CD4-positive, alpha-beta T cell treated with Interleukin-17A for 1 hour (primary cell): ENCODE data around the gene C4B.
"Not testable (repeated sequence)": the region's sequence is repeated elsewhere in the genome, so short reads cannot be mapped to it uniquely, and the experiment has no call there.

Source experiments
- DNase-seq: peaks from one replicate; pipeline ENCODE4 v3.0.0-alpha.2; 2020

Gene C4B

GRCh38 chr6:32014547-32014946 is at the start of gene C4B:
Gene C4B, plus strand, starts transcription at chr6:32014795. Its CDS starts 51 bp downstream, at chr6:32014846.
- not testable (repeated sequence) for DNase-seq

GRCh38 chr6:31965700-31966099 is 48.9 kb upstream of the C4B start:
- no peak for DNase-seq

- no peak for DNase-seq
Observed at GRCh38 chr6:31966506-31966905, 48.1 kb upstream of the C4B start.

DNA sequence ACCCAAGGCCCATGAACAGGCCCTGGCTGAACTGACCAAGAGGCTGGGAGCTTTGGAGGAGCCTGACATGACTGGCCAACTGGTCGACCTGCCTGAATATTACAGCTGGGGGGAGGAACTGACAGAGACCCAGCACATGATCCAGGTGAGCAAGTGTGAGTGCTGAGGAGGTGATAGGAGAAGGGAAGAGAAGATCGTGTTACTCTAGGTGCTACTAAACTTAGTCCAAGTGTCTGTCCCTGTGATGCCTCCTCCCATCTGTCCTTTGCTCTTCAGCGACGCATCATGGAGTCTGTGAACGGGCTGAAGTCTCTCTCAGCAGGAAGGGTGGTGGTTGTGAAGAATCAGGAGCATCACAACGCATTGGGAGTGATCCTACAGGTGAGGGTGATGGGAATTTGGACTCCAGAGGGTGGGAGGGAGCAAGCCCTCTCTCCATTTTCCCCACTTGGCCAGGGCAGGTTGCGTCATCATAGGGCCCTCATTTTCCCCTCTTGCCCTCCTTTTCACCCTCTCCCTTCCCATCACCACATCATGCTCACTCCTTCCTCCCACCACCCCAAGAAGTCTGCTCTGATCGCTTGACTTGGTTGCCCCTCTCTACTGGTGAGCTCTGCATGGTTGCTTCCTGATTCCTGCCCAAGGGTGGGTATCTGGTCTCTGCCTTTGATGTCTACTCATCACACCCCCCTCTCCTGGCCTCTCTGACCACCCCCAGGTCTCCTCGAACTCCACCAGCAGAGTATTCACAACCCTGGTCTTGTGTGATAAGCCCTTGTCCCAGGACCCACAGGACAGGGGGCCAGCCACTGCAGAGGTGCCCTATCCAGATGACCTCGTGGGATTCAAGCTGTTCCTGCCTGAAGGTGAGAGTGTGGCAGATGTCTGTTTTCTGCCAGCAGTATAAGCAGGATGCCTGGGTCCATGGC is 47.3 kb upstream of the C4B start:
- DNase-seq = no peak

GRCh38 chr6:31967926-31968320 is 46.7 kb upstream of the C4B start:
- DNase-seq = no peak

DNA sequence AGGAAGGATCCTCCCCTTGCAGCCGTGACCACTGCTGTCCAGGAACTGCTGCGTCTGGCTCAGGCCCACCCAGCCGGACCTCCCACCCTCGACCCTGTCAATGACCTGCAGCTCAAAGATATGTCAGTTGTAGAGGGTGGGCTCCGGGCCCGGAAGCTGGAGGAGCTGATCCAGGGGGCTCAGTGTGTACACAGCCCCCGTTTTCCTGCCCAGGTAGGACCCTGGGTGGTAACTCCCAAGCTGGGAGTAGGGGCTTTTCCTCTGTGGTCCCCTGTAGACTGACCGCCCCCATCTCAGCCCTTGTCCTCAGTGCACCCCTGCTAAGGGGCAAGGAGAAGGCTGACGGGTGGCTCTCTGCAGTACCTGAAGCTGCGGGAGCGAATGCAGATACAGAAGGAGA is 46.3 kb upstream of the C4B start:
- DNase-seq = no peak

GRCh38 chr6:31968791-31969711 is 45.5 kb upstream of the C4B start:
- DNase-seq = no peak

DNA sequence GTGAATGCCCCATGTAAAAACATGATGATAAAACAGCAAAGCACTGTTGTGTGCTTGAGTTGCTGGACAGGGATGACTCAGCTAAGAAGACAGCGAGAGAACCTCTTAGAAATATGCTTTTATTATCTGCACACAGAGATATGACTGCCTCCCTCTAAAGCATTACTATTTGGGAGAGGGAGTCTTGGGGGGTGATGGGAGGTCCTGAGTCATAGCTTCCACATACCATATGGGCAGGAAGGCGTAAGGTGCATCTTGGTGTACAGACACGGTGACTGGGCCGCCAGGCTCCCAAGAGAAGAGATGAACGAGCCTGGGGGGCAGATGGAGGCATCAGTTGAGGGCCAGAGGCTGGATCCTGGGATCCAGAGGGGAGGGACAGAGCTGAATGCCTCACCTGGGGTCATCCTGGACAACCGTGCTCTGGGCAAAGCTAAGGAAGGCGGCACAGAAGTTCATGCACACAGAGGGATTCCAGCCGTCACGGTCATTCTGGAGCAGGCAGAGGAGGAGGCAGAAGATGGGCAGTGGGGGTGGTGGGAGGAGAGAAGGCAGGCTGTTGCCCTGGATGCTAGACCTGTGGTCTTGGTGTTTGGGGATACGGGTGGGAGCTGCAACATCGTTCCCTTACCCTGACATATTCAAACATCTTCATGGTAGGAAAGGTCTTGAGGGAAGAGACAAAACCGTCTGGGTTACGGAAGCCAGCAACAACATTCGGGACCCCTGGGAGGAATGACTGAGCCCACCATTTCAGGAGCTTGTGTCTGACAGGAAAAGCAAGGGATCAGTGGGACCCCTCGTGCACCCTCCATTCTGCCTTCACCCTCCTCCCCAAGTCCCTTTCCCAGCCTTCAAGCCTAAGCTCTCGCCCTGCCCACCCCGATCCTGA is 44.6 kb upstream of the C4B start:
- DNase-seq = no peak

DNA sequence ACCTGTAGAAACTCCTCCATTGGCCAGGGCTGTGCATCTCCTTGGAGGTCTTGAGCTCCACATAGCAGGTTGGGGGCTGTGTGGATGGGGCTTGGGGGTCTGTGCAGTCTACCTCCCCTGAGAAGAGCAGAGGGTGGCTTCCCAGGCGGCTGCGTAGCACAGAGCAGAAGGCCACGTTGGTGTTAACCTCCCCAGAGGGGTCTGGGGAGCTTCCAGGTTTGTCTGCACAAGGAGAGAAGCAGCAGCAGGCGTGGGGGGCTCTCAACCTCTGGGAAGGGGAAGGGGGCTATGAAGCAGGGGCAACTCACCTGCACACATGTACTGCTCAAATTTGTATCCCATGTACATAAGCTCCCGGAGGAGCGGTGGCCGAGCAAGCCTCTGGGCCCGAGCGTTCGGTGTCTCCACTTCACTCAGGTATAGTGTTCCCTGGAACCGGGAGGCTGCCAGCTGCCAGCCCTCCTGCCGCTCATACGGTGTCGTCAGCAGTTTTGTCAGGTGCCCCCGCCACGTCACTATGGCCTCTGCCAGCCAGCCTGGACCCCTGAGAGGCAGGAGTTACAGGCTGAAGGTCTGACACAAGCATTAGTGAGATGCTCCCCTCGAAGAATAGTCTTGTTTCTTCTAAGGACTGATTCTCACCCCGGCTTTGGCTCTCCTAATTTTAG is 43.9 kb upstream of the C4B start:
- DNase-seq = no peak

GRCh38 chr6:31971279-31971992 is 43.2 kb upstream of the C4B start:
- no peak for DNase-seq

- peak; percentile 99 for DNase-seq
Observed at GRCh38 chr6:31971993-31972708, 42.4 kb upstream of the C4B start, which contains the start of gene DXO. Gene DXO, minus strand, starts transcription at chr6:31972138. Its CDS starts 463 bp downstream, at chr6:31971675.

GRCh38 chr6:31972709-31973350 is 41.8 kb upstream of the C4B start:
- peak; percentile 28 for DNase-seq

DNA sequence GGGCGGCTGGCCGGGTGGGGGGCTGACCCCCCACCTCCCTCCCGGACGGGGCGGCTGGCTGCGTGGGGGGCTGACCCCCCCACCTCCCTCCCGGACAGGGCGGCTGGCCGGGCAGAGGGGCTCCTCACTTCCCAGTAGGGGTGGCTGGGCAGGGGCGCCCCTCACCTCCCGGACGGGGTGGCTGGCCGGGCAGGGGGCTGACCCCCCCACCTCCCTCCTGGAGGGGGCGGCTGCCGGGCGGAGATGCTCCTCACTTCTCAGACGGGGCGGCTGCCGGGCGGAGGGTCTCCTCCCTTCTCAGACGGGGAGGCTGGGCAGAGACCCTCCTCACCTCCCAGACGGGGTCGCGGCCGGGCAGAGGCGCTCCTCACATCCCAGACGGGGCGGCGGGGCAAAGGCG is 38.5 kb upstream of the C4B start:
- DNase-seq = not testable (repeated sequence)

GRCh38 chr6:31977816-31978431 is 36.7 kb upstream of the C4B start:
- DNase-seq = no peak

GRCh38 chr6:31978831-31979230 is 35.8 kb upstream of the C4B start:
- DNase-seq = no peak

- no peak for DNase-seq
Observed at GRCh38 chr6:31979238-31979898, 35.2 kb upstream of the C4B start.

DNA sequence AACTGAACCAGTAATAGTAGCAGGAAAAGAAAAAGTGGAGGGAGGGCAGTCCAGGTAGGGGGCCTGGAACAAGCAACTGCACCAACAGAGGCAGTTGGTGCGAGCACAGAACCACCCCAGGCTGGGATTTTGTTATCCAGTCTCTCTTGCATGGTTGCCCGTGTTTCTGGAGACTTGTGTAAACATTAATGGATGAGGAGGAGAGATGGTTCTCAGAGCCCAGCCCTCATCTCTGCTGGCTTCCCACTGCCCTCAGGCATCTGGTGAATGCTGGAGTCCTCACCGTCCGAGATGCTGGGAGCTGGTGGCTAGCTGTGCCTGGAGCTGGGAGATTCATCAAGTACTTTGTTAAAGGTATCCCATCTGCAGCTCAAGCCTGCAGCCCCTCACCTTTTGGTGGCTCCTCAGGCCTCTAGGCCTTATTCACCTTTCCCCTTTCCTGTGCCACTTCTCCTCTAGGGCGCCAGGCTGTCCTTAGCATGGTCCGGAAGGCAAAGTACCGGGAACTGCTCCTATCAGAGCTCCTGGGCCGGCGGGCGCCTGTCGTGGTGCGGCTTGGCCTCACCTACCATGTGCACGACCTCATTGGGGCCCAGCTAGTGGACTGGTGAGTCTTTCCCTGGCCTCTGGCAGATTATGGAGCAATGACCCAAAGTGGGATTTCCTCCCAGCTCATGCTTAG is 34.3 kb upstream of the C4B start:
- not testable (repeated sequence) for DNase-seq

- not testable (repeated sequence) for DNase-seq
Observed at GRCh38 chr6:31980998-31981397, 33.6 kb upstream of the C4B start.
